RPMI8226 (cell line): ENCODE data around the gene ITPR3.

Experiments used
- DNase-seq: peaks from one replicate; pipeline ENCODE4 v3.0.0-alpha.2; 2015

ITPR3 gene

DNA sequence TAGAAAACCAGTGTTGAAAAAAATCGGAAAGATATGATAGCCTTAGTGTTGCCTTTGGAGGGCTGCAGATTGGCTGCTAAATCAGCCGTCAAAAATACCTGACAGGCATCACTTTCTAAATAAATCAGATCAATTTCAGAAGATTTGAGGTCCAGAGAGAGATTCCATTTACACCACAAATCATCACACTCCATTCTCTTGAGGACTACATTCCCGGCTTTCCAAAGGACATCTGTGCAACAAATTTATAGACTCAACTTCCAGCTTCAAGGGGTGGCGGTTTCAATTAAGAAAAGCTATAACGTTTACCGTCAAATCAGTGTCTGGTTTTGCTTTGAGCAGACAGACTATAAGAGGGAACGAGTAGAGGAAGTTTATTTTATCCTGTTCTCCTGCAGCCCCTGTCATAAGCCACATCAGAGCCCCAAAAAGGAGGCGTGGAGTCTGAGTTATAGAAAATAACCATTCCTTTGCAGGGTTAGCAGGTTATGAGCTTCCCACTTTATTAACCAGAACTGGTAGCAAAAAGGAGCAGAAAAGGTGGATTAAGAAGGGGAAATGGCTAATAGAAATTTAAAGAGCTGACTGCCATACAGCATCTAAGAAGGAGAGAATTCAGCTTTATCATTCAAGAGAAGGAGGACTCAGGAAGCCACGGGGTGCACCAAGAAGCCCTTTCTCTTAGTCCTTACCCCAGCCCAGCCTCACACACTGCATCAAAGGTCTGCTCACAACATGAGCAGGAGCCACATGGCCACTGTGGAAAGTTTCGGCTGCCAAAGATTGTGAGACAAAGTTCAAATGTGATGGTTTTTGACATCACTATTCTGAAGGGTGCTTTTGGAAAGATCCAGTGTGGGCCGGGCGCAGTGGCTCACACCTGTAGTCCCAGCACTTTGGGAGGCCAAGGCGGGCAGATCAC is 103.2 kb downstream of the ITPR3 start:
- DNase-seq = no peak

DNA sequence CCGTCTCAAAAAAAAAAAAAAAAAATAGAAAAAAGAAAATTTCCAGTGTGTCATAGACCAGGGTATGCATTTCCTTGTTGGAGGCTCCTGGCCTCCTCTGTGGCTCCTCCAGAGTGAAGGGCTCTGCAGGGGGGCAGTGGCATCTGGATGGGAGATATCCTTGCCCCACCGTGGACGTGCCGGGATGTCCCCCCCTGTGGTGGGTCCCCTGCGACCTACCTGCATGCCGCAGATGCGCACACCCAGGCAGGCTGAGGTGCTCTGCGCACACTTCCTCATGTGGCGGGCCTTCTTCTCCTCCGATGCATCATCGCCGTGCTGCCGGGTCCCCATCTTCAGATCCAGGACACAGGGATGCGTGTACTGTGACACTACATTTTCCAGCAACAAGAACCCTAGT is 104.1 kb downstream of the ITPR3 start:
- DNase-seq = no peak

- DNase-seq = no peak
Measured at GRCh38 chr6:33725891-33726673, 105.0 kb downstream of the ITPR3 start.

- no peak for DNase-seq
Measured at GRCh38 chr6:33726696-33727095, 105.6 kb downstream of the ITPR3 start.

- no peak for DNase-seq
Measured at GRCh38 chr6:33727126-33727525, 106.0 kb downstream of the ITPR3 start.

- no peak for DNase-seq
Measured at GRCh38 chr6:33727932-33728331, 106.8 kb downstream of the ITPR3 start.

DNA sequence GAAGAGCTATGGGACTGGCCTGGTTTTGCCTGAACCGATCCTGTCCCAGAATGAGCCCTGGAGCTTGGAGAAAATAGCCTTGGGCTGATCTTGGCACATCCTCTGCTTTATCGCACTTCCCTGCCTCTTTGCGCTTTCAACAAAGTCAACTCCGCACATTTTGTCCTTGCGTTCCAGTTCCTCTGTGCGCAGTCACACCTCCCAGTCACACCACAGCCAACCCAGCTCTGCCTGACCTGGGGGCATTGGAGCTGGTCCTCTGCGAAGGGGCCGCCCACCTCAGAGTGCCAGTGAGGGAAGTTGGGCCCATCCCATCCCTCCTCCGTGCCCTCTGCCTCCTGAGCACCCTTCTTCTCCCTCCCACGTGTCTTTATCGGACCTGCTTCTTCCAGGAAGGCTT is 107.3 kb downstream of the ITPR3 start:
- no peak for DNase-seq

GRCh38 chr6:33729059-33729458 is 107.9 kb downstream of the ITPR3 start:
- DNase-seq = no peak

GRCh38 chr6:33730611-33731010 is 109.5 kb downstream of the ITPR3 start:
- DNase-seq = no peak

DNA sequence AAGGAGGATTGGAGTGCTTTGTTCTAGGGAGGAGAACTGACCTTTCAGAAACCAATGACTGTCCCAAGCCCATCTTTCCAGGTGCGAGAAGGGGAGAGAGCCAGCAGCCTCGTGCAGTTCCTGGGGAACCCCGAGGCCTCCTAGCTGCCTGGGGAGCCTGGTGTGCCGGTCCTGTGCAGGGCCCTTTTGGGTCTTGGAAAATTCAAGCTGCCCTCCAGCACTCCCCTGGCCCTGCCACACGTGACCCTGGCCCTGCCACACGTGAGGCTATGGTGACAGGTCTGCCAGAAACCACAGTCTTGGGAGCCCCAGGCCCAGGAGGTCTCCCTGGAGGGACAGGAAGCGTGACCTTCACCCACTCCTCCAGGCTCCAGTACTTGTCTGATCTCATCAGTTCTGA is 109.9 kb downstream of the ITPR3 start:
- DNase-seq = no peak

DNA sequence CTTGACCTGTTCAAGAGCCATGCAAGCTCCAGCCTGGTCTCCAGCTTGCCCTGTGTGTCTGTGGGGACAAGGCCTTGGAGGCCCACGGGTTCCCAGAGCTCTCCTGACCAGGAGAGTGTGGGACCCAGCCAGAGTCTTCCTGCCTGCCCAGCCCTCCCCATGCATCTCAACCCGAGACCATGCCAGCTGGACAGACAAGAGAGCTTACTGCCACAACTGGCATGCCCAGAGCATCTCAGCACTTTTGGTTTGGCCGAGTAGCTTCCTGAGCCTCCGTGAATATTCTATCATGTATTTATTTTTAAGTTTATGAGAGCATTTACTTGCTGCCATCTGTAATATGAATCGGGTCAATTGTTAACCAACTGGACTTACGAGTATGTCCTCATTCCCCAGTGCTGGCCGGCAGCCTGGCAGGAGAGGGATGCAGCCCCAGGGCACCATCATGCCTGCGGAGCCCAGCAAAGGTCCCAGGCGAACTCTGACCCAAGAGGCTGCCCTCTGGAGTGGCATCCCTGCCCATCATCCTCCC is 110.7 kb downstream of the ITPR3 start:
- DNase-seq = no peak

DNA sequence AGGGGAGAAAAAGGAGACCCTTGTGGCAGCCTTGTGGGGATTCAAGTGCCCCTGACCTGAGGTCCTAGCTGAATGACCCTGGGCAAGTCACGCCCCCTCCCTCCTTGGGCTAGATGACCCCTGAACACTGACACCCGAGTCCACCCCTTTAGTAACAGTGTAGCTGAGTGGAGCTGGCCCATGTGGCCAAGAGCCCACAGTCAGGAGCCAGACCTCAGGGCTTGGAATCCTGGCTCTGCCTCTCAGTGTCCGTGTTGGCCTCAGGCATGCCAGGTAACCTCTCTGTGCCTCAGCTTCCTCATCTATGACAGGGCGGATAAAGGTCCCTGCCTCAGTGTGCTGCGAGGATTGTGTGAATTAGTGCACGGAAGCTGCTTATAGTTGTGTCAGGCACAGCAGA is 111.3 kb downstream of the ITPR3 start:
- DNase-seq = no peak

- peak; percentile 13 for DNase-seq
Measured at GRCh38 chr6:33732817-33733708, 111.9 kb downstream of the ITPR3 start.

GRCh38 chr6:33733709-33734007 is 112.5 kb downstream of the ITPR3 start:
- no peak for DNase-seq

GRCh38 chr6:33735216-33735615 is 114.1 kb downstream of the ITPR3 start:
- DNase-seq = no peak

GRCh38 chr6:33737267-33738026 is 116.3 kb downstream of the ITPR3 start:
- DNase-seq = no peak

DNA sequence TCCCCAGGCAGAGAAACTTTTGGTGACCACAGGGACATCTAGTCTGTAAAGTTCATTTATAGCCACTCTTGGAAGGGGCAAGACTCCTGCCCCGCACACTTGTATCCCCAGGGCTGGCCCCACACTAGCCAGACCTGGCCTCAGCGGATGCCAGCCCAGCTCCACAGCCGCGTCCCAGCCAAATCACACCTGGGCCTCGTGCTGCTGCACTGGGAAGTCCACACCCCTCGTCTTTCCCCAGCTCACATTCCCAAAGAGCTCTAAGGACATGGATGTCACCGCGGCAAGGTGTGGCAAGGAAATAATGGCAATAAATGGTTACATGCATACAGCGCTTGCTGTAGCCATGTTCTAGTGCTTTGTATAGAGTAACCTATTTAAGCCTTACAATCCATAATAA is 117.0 kb downstream of the ITPR3 start:
- no peak for DNase-seq

DNA sequence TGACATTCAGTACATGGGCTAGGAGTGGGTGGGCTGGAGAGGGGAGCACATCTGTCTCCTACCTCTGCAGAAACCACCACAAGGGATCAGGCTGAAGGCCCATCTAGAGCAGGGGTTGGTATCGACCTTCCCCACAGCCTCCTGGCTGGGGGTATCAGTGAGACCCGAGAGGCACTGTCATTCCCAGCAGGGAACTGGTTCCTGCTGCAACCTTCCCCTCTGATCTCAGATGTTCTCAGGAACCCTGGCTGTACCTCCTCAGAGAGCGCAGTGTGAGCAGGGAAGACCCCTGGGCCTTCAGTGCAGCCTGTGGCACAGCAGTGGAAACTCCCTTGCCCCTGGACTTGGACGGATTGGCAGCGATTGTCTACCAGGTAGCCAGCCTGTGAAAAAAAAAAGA is 117.8 kb downstream of the ITPR3 start:
- no peak for DNase-seq

GRCh38 chr6:33739571-33739970 is 118.4 kb downstream of the ITPR3 start:
- no peak for DNase-seq

DNA sequence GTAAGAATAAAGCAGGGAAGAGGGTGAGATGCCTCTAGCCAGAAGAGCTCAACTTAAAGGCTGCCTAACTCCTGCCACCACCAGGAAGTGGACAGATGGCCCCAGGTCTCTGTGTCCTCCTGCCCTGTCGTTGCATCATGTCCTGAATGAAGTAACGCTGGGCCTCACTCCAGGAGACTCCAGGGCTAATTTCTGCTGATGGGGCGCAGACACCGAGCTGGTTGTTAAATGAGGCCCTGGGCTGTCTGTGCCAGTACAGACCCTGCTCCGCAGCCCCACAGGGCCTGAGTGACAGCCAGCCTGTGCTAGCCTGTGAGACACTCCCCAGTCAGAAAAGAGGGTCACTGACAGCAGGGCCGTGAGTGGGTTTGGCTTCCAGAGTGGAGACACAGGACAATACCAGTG is 119.1 kb downstream of the ITPR3 start:
- DNase-seq = no peak

DNA sequence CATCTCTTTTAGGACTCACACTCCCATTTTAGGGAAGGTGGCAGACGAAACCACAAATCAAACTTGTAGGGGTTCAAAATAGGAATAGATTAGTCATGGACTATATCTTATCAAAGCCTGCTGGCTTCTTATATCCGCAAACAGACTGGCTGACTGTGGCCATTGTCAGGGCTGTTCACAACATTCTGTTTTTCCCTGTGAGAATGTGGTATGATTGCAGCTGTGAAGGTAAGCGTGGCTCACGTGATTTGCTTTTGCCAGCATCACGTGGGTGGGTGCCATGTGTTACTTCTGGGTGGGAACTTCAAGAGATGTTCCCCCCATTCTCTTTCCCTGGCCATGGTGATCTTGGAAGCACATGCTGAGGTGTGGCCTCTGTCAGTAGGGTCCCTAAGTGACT is 119.7 kb downstream of the ITPR3 start:
- DNase-seq = no peak

GRCh38 chr6:33742092-33742491 is 121.0 kb downstream of the ITPR3 start:
- no peak for DNase-seq
